GM12878 (cell line): ENCODE data around the gene DOCK2.

Source experiments
- JUND ChIP-seq: IDR thresholded peaks from 2 replicates; pipeline ENCODE4 v1.6.1; 2012; ENCODE audit warnings: low read depth, mild to moderate bottlenecking, low read length, improper control_type of control experiment, moderate library complexity
- MEF2A ChIP-seq: IDR thresholded peaks from 2 replicates; pipeline ENCODE4 v1.6.1; 2011; ENCODE audit warnings: low read depth, mild to moderate bottlenecking, low read length, moderate library complexity; ENCODE audit not compliant: insufficient read depth
- NFIC ChIP-seq: IDR thresholded peaks from 2 replicates; pipeline ENCODE4 v1.6.1; 2012; ENCODE audit warnings: low read depth, mild to moderate bottlenecking, inconsistent platforms, low read length, moderate library complexity
- POLR2A ChIP-seq: IDR thresholded peaks from 2 replicates; pipeline ENCODE4 v1.6.1; 2011; ENCODE audit warnings: low read depth, mild to moderate bottlenecking, low read length
- POLR2AphosphoS5 ChIP-seq: IDR thresholded peaks from 2 replicates; pipeline ENCODE4 v1.6.1; 2011; ENCODE audit warnings: mild to moderate bottlenecking, low read length, inconsistent platforms
- RAD21 ChIP-seq: IDR thresholded peaks from 2 replicates; pipeline ENCODE4 v1.6.1; 2011; ENCODE audit warnings: mild to moderate bottlenecking, low read depth, low read length, moderate library complexity; ENCODE audit not compliant: insufficient read depth
- SP1 ChIP-seq: IDR thresholded peaks from one replicate; pipeline ENCODE4 v1.6.1; 2011; ENCODE audit warnings: low read depth, low read length
- TBL1XR1 ChIP-seq: IDR thresholded peaks from 2 replicates; pipeline ENCODE4 v1.6.1; 2012; ENCODE audit warnings: low read depth, low read length, improper control_type of control experiment
- ZNF687 ChIP-seq: fragments of 450-650 bp; IDR thresholded peaks from 2 replicates; pipeline ENCODE4 v1.6.1; 2017; ENCODE audit warnings: mild to moderate bottlenecking, moderate library complexity

- TF ChIP-seq POLR2AphosphoS5: no peak
- no peak for TF ChIP-seq RAD21
- no peak for TF ChIP-seq TBL1XR1
- no peak for TF ChIP-seq ZNF687
- TF ChIP-seq POLR2A: no peak
- TF ChIP-seq SP1: no peak
- no peak for TF ChIP-seq NFIC
- no peak for TF ChIP-seq MEF2A
- TF ChIP-seq JUND: no peak
Measured at GRCh38 chr5:169971780-169972179, 334.7 kb downstream of the DOCK2 start.
